H1 (cell line): ENCODE measurements around the gene LCLAT1. TPM values are rescaled to one million over a fixed set of nuclear protein-coding genes. Genes with fewer than 3 reads are reported as not detected.

Source experiments
- CTCF ChIA-PET: fragments of 300-600 bp; sonication (Branson Sonifier 250); formaldehyde crosslinking; loops from one replicate; lab custom pipeline; 2021; ENCODE audit not compliant: partially characterized antibody; lab: Charles Lee
- POLR2A ChIA-PET: fragments of 300-600 bp; sonication (Branson Sonifier 250); formaldehyde crosslinking; loops from one replicate; lab custom pipeline; 2021; ENCODE audit warnings: inconsistent platforms; ENCODE audit not compliant: partially characterized antibody; lab: Charles Lee
- DNase-seq, 2 experiments: peaks; one replicate each; pipeline versions ENCODE4 v3.0.0 to v3.0.0-alpha.2; 2010 to 2022; ENCODE audit warnings: low spot score in 2 of 2, low read depth in 1 of 2, mixed read lengths in 1 of 2
- FAIRE-seq: peaks from 2 replicates; lab custom pipeline; 2011; peaks lifted over from hg19 to GRCh38; lab: Jason Lieb, UNC
- H2AFZ ChIP-seq: 2 replicates; pipeline ENCODE4 v1.8.1; 2012; ENCODE audit warnings: low read length, inconsistent platforms
- H2AK5ac ChIP-seq: 2 replicates; pipeline ENCODE4 v1.6.1; 2013; ENCODE audit warnings: low read depth, low read length
- H2BK120ac ChIP-seq: replicated peaks from 2 replicates; pipeline ENCODE3; 2013; ENCODE audit warnings: low read depth, low read length, inconsistent platforms
- H2BK12ac ChIP-seq: 2 replicates; pipeline ENCODE4 v1.6.1; 2013; ENCODE audit warnings: low read depth, low read length
- H2BK15ac ChIP-seq: 2 replicates; pipeline ENCODE4 v1.6.1; 2013; ENCODE audit warnings: low read length
- H2BK20ac ChIP-seq: 2 replicates; pipeline ENCODE4 v1.6.1; 2013; ENCODE audit warnings: low read length
- H2BK5ac ChIP-seq: 2 replicates; pipeline ENCODE4 v1.6.1; 2013; ENCODE audit warnings: low read depth, low read length
- H3K14ac ChIP-seq: 2 replicates; pipeline ENCODE4 v1.6.1; 2013; ENCODE audit warnings: inconsistent platforms; ENCODE audit not compliant: insufficient read length
- H3K18ac ChIP-seq: 2 replicates; pipeline ENCODE4 v1.6.1; 2013; ENCODE audit warnings: low read length; ENCODE audit errors: extremely low read depth
- H3K23ac ChIP-seq: 2 replicates; pipeline ENCODE4 v1.6.1; 2013; ENCODE audit warnings: inconsistent platforms; ENCODE audit not compliant: insufficient read length
- H3K23me2 ChIP-seq: 2 replicates; pipeline ENCODE4 v1.6.1; 2013; ENCODE audit warnings: low read depth, low read length
- H3K27ac ChIP-seq: 2 replicates; pipeline ENCODE4 v1.6.1; 2011; ENCODE audit warnings: low read depth, low read length, inconsistent platforms
- H3K27me3 ChIP-seq, 4 experiments: replicated peaks in 1 of 4; 1 replicate in 1 of 4; 2 replicates in 3 of 4; pipeline versions ENCODE4 v1.6.1 to v1.8.1; 2011 to 2013; ENCODE audit warnings: low read length in 3 of 4, mild to moderate bottlenecking in 3 of 4, inconsistent platforms in 2 of 4, mixed read lengths in 2 of 4, moderate library complexity in 1 of 4; ENCODE audit not compliant: control insufficient read depth in 3 of 4, insufficient read depth in 3 of 4; ENCODE audit errors: extremely low read depth in 1 of 4
- H3K36me3 ChIP-seq, 4 experiments: 2 replicates each; pipeline versions ENCODE4 v1.6.1 to v1.8.1; 2011 to 2013; ENCODE audit warnings: mild to moderate bottlenecking in 4 of 4, low read length in 3 of 4, moderate library complexity in 2 of 4, control low read depth in 1 of 4, inconsistent platforms in 1 of 4; ENCODE audit not compliant: insufficient read depth in 4 of 4, control insufficient read depth in 2 of 4
- H3K4ac ChIP-seq: replicated peaks from 2 replicates; pipeline ENCODE3; 2013; ENCODE audit warnings: low read length, low read depth, mixed read lengths, inconsistent platforms; ENCODE audit not compliant: insufficient read length
- H3K4me1 ChIP-seq, 4 experiments: replicated peaks in 1 of 4; 1 replicate in 1 of 4; 2 replicates in 3 of 4; pipeline versions ENCODE4 v1.6.1 to v1.8.1; 2011 to 2013; ENCODE audit warnings: low read length in 3 of 4, inconsistent platforms in 2 of 4, mixed read lengths in 1 of 4; ENCODE audit not compliant: insufficient read depth in 4 of 4, control insufficient read depth in 3 of 4
- H3K4me2 ChIP-seq, 2 experiments: 2 replicates each; pipeline versions ENCODE4 v1.6.1 to v1.8.1; 2011 to 2013; ENCODE audit warnings: low read depth in 2 of 2, low read length in 2 of 2, control low read depth in 1 of 2, inconsistent platforms in 1 of 2, mild to moderate bottlenecking in 1 of 2; ENCODE audit not compliant: insufficient read depth in 1 of 2
- H3K4me3 ChIP-seq, 4 experiments: fragments of 200-600, 300-600 bp in 1 of 4; sonication (generic), shearing (Covaris generic), sonication (Bioruptor Twin) in 1 of 4; 2 replicates each; pipeline versions ENCODE4 v1.5.1 to v1.8.1; 2011 to 2016; ENCODE audit warnings: low read length in 4 of 4, low read depth in 3 of 4, control low read depth in 2 of 4, inconsistent platforms in 2 of 4, mild to moderate bottlenecking in 2 of 4, mixed read lengths in 1 of 4, moderate library complexity in 1 of 4; ENCODE audit not compliant: insufficient read depth in 2 of 4; ENCODE audit errors: extremely low read depth in 1 of 4
- H3K56ac ChIP-seq: replicated peaks from 2 replicates; pipeline ENCODE3; 2013; ENCODE audit warnings: low read depth, mild to moderate bottlenecking, mixed read lengths, low read length, inconsistent platforms; ENCODE audit not compliant: insufficient read length
- H3K79me1 ChIP-seq: 2 replicates; pipeline ENCODE4 v1.6.1; 2013; ENCODE audit warnings: low read depth, low read length, control low read depth
- H3K79me2 ChIP-seq, 2 experiments: 2 replicates each; pipeline versions ENCODE4 v1.6.1 to v1.8.1; 2012 to 2013; ENCODE audit warnings: low read length in 2 of 2, mild to moderate bottlenecking in 2 of 2, inconsistent platforms in 1 of 2; ENCODE audit not compliant: insufficient read depth in 2 of 2, control insufficient read depth in 1 of 2
- H3K9ac ChIP-seq, 4 experiments: replicated peaks in 1 of 4; 1 replicate in 1 of 4; 2 replicates in 3 of 4; pipeline versions ENCODE4 v1.6.1 to v1.8.1; 2011 to 2013; ENCODE audit warnings: low read depth in 3 of 4, low read length in 3 of 4, control low read depth in 2 of 4, mild to moderate bottlenecking in 2 of 4, moderate library complexity in 2 of 4, inconsistent platforms in 1 of 4; ENCODE audit errors: extremely low read depth in 1 of 4
- H3K9me3 ChIP-seq, 2 experiments: 2 replicates each; pipeline versions ENCODE4 v1.6.1 to v1.8.1; 2012 to 2013; ENCODE audit warnings: mild to moderate bottlenecking in 2 of 2, moderate library complexity in 2 of 2, control low read depth in 1 of 2, inconsistent platforms in 1 of 2, low read depth in 1 of 2, low read length in 1 of 2, mixed read lengths in 1 of 2; ENCODE audit not compliant: insufficient read depth in 2 of 2
- H4K20me1 ChIP-seq, 2 experiments: replicated peaks in 1 of 2; 2 replicates each; pipeline versions ENCODE3 to v1.8.1; 2011 to 2013; ENCODE audit warnings: inconsistent platforms in 2 of 2, low read length in 2 of 2, mild to moderate bottlenecking in 1 of 2; ENCODE audit not compliant: insufficient read depth in 2 of 2, control insufficient read depth in 1 of 2
- H4K5ac ChIP-seq: 2 replicates; pipeline ENCODE4 v1.6.1; 2013; ENCODE audit warnings: low read length, low read depth, mixed read lengths, inconsistent platforms; ENCODE audit not compliant: insufficient read length
- H4K8ac ChIP-seq: 2 replicates; pipeline ENCODE4 v1.8.0; 2013; ENCODE audit warnings: mild to moderate bottlenecking, moderate library complexity, low read length, inconsistent platforms; ENCODE audit not compliant: insufficient read depth; ENCODE audit errors: extremely low read depth
- H4K91ac ChIP-seq: replicated peaks from 2 replicates; pipeline ENCODE3; 2013; ENCODE audit warnings: low read length, mixed read lengths, inconsistent platforms; ENCODE audit not compliant: insufficient read length
- ASH2L ChIP-seq: fragments of 200-600, 300-600 bp; sonication (generic); IDR thresholded peaks from one replicate; pipeline ENCODE4 v1.7.1; 2017; ENCODE audit warnings: low read length
- CHD1 ChIP-seq: IDR thresholded peaks from 2 replicates; pipeline ENCODE4 v1.6.1; 2012; ENCODE audit warnings: low read depth, low read length, improper control_type of control experiment
- EP300 ChIP-seq, 2 experiments: IDR thresholded peaks; 1 replicate in 1 of 2; 2 replicates in 1 of 2; pipeline ENCODE4 v1.6.1; 2011 to 2012; ENCODE audit warnings: low read depth in 2 of 2, low read length in 2 of 2, mild to moderate bottlenecking in 2 of 2, borderline replicate concordance in 1 of 2, inconsistent platforms in 1 of 2, moderate library complexity in 1 of 2
- HDAC6 ChIP-seq: IDR thresholded peaks from one replicate; pipeline ENCODE4 v1.7.1; 2012; ENCODE audit warnings: low read depth, mild to moderate bottlenecking, inconsistent platforms, low read length, moderate library complexity
- KDM1A ChIP-seq: fragments of 200-600, 300-600 bp; sonication (generic); IDR thresholded peaks from 2 replicates; pipeline ENCODE4 v1.7.1; 2016; ENCODE audit warnings: mild to moderate bottlenecking, low read length, borderline replicate concordance
- MAFK ChIP-seq: IDR thresholded peaks from 2 replicates; pipeline ENCODE4 v1.6.1; 2012; ENCODE audit warnings: low read depth, mild to moderate bottlenecking, improper control_type of control experiment, low read length
- PHF8 ChIP-seq: fragments of 200-600 bp; sonication (generic); conservative IDR thresholded peaks from 2 replicates; pipeline ENCODE4 v1.7.1; 2012; ENCODE audit warnings: low read depth, mild to moderate bottlenecking, inconsistent platforms, low read length, moderate library complexity
- RAD21 ChIP-seq, 2 experiments: IDR thresholded peaks in 1 of 2; conservative IDR thresholded peaks in 1 of 2; 2 replicates each; pipeline ENCODE4 v1.6.1; 2011; ENCODE audit warnings: low read depth in 2 of 2, low read length in 2 of 2, improper control_type of control experiment in 1 of 2, inconsistent platforms in 1 of 2, mild to moderate bottlenecking in 1 of 2, moderate library complexity in 1 of 2
- RBBP5 ChIP-seq: IDR thresholded peaks from 2 replicates; pipeline ENCODE4 v1.7.1; 2012; ENCODE audit warnings: low read depth, mild to moderate bottlenecking, inconsistent platforms, low read length, moderate library complexity, borderline replicate concordance
- SAP30 ChIP-seq: fragments of 300-600 bp; sonication (generic); IDR thresholded peaks from 2 replicates; pipeline ENCODE4 v1.7.1; 2012; ENCODE audit warnings: low read length, moderate library complexity, mild to moderate bottlenecking, inconsistent platforms; ENCODE audit not compliant: insufficient read depth, insufficient replicate concordance
- SP4 ChIP-seq: IDR thresholded peaks from 2 replicates; pipeline ENCODE4 v1.6.1; 2012; ENCODE audit warnings: low read length, inconsistent platforms
- SUZ12 ChIP-seq: fragments of 200-600 bp; sonication (generic); IDR thresholded peaks from 2 replicates; pipeline ENCODE4 v1.6.1; 2012; ENCODE audit warnings: mild to moderate bottlenecking, inconsistent platforms, low read length, moderate library complexity, mixed read lengths
- TCF12 ChIP-seq: IDR thresholded peaks from 2 replicates; pipeline ENCODE4 v1.6.1; 2011; ENCODE audit warnings: low read depth, mild to moderate bottlenecking, low read length
- ZNF274 ChIP-seq: IDR thresholded peaks from 2 replicates; pipeline ENCODE4 v1.7.0; 2012; ENCODE audit warnings: low read length, borderline replicate concordance; ENCODE audit errors: extremely low read depth
- WGBS, 2 experiments: shearing (Covaris generic) in 1 of 2; methylation state at CpG; one replicate each; pipeline versions ENCODE4 v1.1.6 to v1.1.7; 2013 to 2015; ENCODE audit warnings: low lambda C conversion rate in 2 of 2, mixed read lengths in 2 of 2, inconsistent platforms in 1 of 2, low coverage in 1 of 2, missing lambda C conversion rate in 1 of 2; ENCODE audit not compliant: insufficient replicate concordance in 2 of 2, insufficient coverage in 1 of 2, insufficient read length in 1 of 2; ENCODE audit errors: extremely low coverage in 1 of 2, missing lambda C conversion rate in 1 of 2; 5-methylcytosine and 5-hydroxymethylcytosine counted together
- polyA plus RNA-seq, 7 experiments: library from polyadenylated mRNA; depleted of rRNA in 3 of 7; stranded (reverse) in 5 of 7; unstranded in 2 of 7; fragments of >200 nt in 5 of 7; fragments of 200-250 nt in 2 of 7; gene quantifications; 1 replicate in 5 of 7; 2 replicates in 1 of 7; 4 replicates in 1 of 7; pipeline versions ENCODE4 v1.2.1 to v1.2.3, GENCODE V29; 2011 to 2013; ENCODE audit warnings: missing spikeins in 2 of 7, mixed read lengths in 2 of 7
- total RNA-seq: library from RNA; stranded (reverse); fragmentation: NEBNext Ultra II Directional; extraction: Animal tissue kit (Norgen Biotek cat#: 25700); gene quantifications from 2 replicates; pipeline ENCODE4 v1.2.1, GENCODE V29; 2021

The LCLAT1 gene
- total and polyA plus RNA-seq, 2 of the 8 experiments (the other 6 are each of a cell fraction or from before 2014, with no cell fraction given) = 7.6 to 22.0 TPM

DNA sequence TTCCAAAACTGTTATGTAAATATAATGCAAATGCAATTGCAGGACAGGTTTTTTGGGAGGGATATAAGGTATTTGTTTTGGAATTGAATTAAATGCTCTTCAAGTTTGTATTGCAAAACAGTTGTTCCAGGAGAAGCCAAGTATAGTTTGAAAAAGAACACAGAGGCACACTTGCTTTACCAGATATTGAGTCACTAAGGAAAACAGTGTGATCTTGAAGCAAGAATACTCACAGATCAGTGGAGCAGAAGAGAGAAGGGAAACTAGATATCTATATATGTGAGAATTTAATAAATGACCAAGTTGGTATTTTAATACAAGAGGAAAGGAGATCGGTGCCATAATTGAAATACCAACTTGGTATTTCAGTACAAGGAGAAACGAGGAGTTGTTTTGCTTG is 181.3 kb downstream of the LCLAT1 start:
- Histone ChIP-seq H4K91ac (no peak overlapping the region), H3K56ac (no peak overlapping the region), H2BK15ac (no peak overlapping the region), H2BK120ac (no peak overlapping the region), H3K14ac (no peak overlapping the region), H3K18ac (no peak overlapping the region), H3K9me3 (no peaks in the 10 kb centered on the region), H2BK5ac (no peak overlapping the region), H2BK12ac (no peak overlapping the region), H3K4me3 (peak overlapping the region in 1 of 4 experiments; percentile 12; a peak in 1 of 8 replicates), H3K27ac (no peak overlapping the region), H3K79me1 (no peaks in the 10 kb centered on the region), H3K27me3 (no peaks in the 10 kb centered on the region), H2BK20ac (no peak overlapping the region), H4K8ac (no peak overlapping the region), H3K9ac (peak overlapping the region in 1 of 4 experiments; percentile 8; a peak in 1 of 7 replicates), H4K5ac (no peak overlapping the region), H3K4me1 (peaks cover 0 to 5% (median 2%) of the 10 kb centered on the region in 4 experiments; a peak in 1 of 7 replicates), H2AFZ (no peak overlapping the region), H2AK5ac (no peak overlapping the region), H3K4ac (no peak overlapping the region), H3K36me3 (no peaks in the 10 kb centered on the region), H4K20me1 (no peaks in the 10 kb centered on the region), H3K23me2 (no peaks in the 10 kb centered on the region), H3K79me2 (no peaks in the 10 kb centered on the region), H3K23ac (no peak overlapping the region), H3K4me2 (0 out of 4 replicates have a peak overlapping the region, but pooled peaks of 1 of the 2 experiments have one; percentile 27)
- CTCF ChIA-PET = interaction anchor here (1.0 kb wide), 1 partner anchor 420 kb away, joined by 3 read pairs; no protein-coding TSS in a partner anchor
- DNase-seq = no peak
- POLR2A ChIA-PET = no interaction called here
- 98% methylated on average over 2 of the region's 2 CpGs; no CpG with 5 or more reads in 1 of the 2 experiments for WGBS, 2 experiments
- FAIRE-seq = no peak
- TF ChIP-seq SAP30 = no peak
- no peak for TF ChIP-seq RBBP5
- TF ChIP-seq TCF12 = no peak
- no peak for TF ChIP-seq ASH2L
- TF ChIP-seq RAD21 (IDR thresholded peaks at IDR 0.05 in 1 of 2, conservative IDR thresholded peaks at IDR 0.05 in 1 of 2; ENCODE audit: low read depth in 2 of 2, low read length in 2 of 2) = no peak
- TF ChIP-seq ZNF274 = no peak
- TF ChIP-seq CHD1 = no peak
- TF ChIP-seq PHF8 = no peak
- TF ChIP-seq SP4 = no peak
- no peak for TF ChIP-seq MAFK
- TF ChIP-seq EP300 (IDR thresholded peaks at IDR 0.05; ENCODE audit: borderline replicate concordance in 1 of 2, low read depth in 2 of 2, low read length in 2 of 2) = no peak
- no peak for TF ChIP-seq KDM1A
- no peak for TF ChIP-seq HDAC6
- no peak for TF ChIP-seq SUZ12
